ENCODE measurements around the gene NMNAT2. TPM values are rescaled to one million over a fixed set of nuclear protein-coding genes. Genes with fewer than 3 reads are reported as not detected.
A peak's percentile ranks its signal among the peaks of the same experiment; 100 is the strongest.

The NMNAT2 gene
- 1 to 10 TPM in 3 of 4 donors, under 1 TPM in 1; 0.93 to 2.2 (median 1.9) TPM for total RNA-seq

DNA sequence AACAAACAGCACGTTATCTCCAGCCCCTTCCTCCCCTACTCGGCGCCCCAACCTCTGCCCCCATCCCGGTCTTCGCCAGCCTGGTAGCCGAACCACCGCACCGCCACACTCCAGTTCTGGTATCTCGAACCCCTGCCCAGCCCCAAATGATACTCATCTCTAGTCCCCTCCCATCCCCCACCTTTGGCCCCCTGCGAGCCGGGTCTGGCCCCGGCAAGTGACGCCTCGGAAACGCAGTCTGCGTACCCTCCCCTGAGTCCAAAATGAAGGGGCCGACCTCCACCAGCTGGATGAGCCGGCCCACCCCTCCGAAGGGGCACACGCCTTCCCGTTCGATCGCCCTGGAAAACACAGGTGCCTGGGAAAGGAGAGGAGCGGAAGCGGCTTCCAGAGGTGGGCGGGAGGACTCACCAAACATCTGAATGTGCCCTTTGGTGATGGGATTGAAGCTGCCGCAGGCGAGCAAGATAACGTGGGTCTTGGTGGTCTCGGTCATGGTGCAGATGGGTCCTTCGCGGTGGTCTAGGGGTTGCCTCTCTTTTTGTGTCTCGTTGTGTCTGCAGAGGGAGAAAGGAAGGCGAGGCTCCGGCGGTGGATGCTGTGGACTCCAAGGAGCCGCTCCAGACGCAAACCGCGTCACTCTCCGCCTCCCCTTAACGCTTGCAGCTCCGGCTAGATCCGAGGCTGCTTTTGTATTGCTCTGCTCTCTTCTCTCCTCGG lies at the start of gene NMNAT2:
TSS of gene NMNAT2 (minus strand) at position 609 of the 720 bp plus-strand sequence. CDS start at position 496, 113 bp downstream.
- no peaks in the 10 kb centered on the region for H3K9me3 ChIP-seq
- peak within 1 kb of the TSS in 1 of 2 donors; percentile 49 for H3K4me3 ChIP-seq
- peaks cover 66% of the 10 kb centered on the region for H3K27me3 ChIP-seq
- 0 to 4% methylated on average over 8 to 18 of the region's 45 CpGs for WGBS, 2 donors (ENCODE audit: low coverage in 1 of 2)
- no peaks in the 10 kb centered on the region for H3K36me3 ChIP-seq
- no peak within 1 kb of the TSS for H3K27ac ChIP-seq
- TF ChIP-seq POLR2A (IDR thresholded peaks at IDR 0.05) (no peak), POLR2AphosphoS5 (IDR thresholded peaks at IDR 0.05) (no peak), EP300 (IDR thresholded peaks at IDR 0.05) (no peak)
- TF ChIP-seq, protein P1, sequence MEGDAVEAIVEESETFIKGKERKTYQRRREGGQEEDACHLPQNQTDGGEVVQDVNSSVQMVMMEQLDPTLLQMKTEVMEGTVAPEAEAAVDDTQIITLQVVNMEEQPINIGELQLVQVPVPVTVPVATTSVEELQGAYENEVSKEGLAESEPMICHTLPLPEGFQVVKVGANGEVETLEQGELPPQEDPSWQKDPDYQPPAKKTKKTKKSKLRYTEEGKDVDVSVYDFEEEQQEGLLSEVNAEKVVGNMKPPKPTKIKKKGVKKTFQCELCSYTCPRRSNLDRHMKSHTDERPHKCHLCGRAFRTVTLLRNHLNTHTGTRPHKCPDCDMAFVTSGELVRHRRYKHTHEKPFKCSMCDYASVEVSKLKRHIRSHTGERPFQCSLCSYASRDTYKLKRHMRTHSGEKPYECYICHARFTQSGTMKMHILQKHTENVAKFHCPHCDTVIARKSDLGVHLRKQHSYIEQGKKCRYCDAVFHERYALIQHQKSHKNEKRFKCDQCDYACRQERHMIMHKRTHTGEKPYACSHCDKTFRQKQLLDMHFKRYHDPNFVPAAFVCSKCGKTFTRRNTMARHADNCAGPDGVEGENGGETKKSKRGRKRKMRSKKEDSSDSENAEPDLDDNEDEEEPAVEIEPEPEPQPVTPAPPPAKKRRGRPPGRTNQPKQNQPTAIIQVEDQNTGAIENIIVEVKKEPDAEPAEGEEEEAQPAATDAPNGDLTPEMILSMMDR (IDR thresholded peaks at IDR 0.05) = no peak
- H3K4me1 ChIP-seq = peaks cover 0 to 24% (median 18%) of the 10 kb centered on the region in 3 donors
- ATAC-seq = peak; percentile 39

DNA sequence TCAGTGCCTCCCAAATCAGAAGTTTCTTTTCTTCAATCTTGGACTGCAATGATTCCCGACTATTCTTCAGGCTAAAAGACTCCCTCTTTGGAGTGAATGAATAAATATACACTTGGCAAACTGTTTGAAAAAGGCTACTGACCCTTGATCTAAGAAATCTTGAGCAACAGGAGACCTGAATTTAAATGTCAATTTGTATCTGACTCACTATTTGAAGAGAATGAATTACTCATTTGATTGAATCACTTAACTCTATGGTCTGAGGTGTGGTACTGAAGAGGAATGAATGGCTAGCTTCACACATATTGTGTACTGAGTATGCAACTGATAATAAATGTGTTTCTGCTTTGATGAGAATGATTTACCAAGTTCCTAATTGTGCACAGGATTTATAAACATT lies 49.5 kb upstream of the NMNAT2 start:
- ATAC-seq = no peak
- Histone ChIP-seq H3K4me1 (peaks cover 0 to 4% (median 0%) of the 10 kb centered on the region in 3 donors), H3K27me3 (no peaks in the 10 kb centered on the region), H3K27ac (no peak overlapping the region), H3K36me3 (no peaks in the 10 kb centered on the region), H3K9me3 (no peaks in the 10 kb centered on the region), H3K4me3 (no peak overlapping the region)
- 65 to 80% methylated on average over 1 of the region's 1 CpG for WGBS, 2 donors (ENCODE audit: low coverage in 1 of 2)
- TF ChIP-seq EP300 (IDR thresholded peaks at IDR 0.05) = no peak
- TF ChIP-seq, protein P1 (IDR thresholded peaks at IDR 0.05) = no peak
- TF ChIP-seq POLR2AphosphoS5 (IDR thresholded peaks at IDR 0.05) = no peak
- TF ChIP-seq POLR2A (IDR thresholded peaks at IDR 0.05) = no peak

DNA sequence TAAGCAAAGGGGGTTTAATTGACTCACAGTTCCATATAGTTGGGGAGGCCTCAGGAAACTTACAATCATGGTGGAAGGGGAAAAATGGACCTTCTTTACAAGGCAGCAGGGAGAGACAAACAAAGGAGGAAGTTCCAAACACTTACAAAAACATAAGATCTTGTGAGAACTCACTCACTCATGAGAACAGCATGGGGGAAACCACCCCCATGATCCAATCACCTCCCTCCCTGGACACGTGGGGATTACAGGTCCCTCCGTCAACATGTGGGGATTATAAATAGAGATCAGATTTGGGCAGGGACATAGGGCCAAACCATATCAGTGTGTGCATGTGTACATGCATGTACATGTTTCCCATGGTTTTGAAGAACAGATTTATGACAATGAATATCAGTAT lies 48.6 kb upstream of the NMNAT2 start:
- TF ChIP-seq POLR2AphosphoS5 (IDR thresholded peaks at IDR 0.05) (no peak), POLR2A (IDR thresholded peaks at IDR 0.05) (no peak), EP300 (IDR thresholded peaks at IDR 0.05) (no peak)
- TF ChIP-seq, protein P1 (IDR thresholded peaks at IDR 0.05) = no peak
- Histone ChIP-seq H3K4me3 (no peak overlapping the region), H3K36me3 (no peaks in the 10 kb centered on the region), H3K27me3 (no peaks in the 10 kb centered on the region), H3K9me3 (no peaks in the 10 kb centered on the region), H3K27ac (no peak overlapping the region), H3K4me1 (peaks cover 0 to 4% (median 0%) of the 10 kb centered on the region in 3 donors)
- 56 to 57% methylated on average over 2 of the region's 2 CpGs for WGBS, 2 donors (ENCODE audit: low coverage in 1 of 2)
- ATAC-seq = no peak

DNA sequence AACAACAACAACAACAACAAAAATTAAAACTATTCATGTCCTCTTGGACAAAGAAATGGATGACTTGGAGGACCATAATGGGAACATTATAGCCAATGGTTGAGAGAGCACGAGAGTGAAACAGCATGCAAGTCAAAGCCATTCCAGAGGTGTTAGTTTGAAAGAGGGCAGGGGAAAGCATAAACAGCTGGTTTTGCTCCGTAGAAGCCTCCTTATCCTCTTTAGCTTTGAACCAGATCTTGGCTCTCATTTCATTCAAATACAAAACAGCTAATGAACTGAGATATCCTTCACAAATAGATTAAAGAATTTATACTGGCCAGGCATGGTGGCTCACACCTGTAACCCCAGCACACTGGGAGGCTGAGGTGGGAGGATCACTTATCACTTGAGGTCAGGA lies 45.4 kb upstream of the NMNAT2 start:
- no peak for TF ChIP-seq EP300 (IDR thresholded peaks at IDR 0.05)
- TF ChIP-seq POLR2AphosphoS5 (IDR thresholded peaks at IDR 0.05) = no peak
- ATAC-seq = no peak
- Histone ChIP-seq H3K27ac (no peak overlapping the region), H3K4me3 (no peak overlapping the region), H3K27me3 (no peaks in the 10 kb centered on the region), H3K9me3 (no peaks in the 10 kb centered on the region), H3K36me3 (no peaks in the 10 kb centered on the region), H3K4me1 (no peaks in the 10 kb centered on the region)
- 54 to 81% methylated on average over 2 of the region's 2 CpGs for WGBS, 2 donors (ENCODE audit: low coverage in 1 of 2)

DNA sequence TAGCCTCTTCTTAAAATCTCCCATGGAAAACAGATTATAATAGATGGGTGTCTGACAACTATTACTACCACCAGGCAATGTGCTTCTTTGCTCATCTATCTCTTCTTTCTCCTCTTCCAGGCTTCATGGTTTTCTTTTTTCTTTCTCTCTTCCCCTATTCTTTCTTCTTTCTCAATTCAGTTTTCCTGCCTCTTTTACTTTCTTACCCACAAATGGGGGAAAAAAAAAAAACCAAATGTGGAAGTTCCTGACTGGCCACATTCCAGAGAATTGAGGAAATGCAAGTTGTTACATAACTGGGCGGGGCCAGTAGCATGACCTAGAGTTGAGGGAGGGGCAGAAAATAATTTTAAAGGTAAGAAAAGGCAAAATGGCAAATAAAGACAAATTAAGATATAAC lies 43.2 kb upstream of the NMNAT2 start:
- Histone ChIP-seq H3K36me3 (no peaks in the 10 kb centered on the region), H3K27ac (no peak overlapping the region), H3K4me1 (no peaks in the 10 kb centered on the region), H3K27me3 (no peaks in the 10 kb centered on the region), H3K9me3 (no peaks in the 10 kb centered on the region), H3K4me3 (no peak overlapping the region)
- ATAC-seq = no peak
- 33 to 78% methylated on average over 1 of the region's 1 CpG for WGBS, 2 donors (ENCODE audit: low coverage in 1 of 2)
- no peak for TF ChIP-seq POLR2A (IDR thresholded peaks at IDR 0.05)

DNA sequence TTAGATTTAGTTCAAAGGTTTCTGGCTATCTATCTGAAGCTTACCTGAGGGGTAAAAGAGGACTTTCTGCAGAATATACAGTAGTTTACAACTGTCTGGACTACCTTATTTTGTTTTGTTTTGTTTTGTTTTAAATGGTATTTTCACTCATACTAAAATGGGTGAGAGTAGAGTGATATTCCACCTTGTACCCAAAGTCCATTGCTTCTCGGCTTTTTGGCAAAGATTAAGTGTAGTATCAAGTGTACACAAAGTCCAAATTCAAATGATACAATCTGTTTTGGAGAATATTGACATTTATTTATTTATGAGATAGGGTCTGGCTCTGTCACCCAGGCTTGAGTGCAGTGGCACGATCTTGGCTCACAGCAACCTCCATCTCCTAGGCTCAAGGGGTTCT lies 42.4 kb upstream of the NMNAT2 start:
- WGBS, 2 donors (ENCODE audit: low coverage in 1 of 2) = 88 to 92% methylated on average over 2 of the region's 2 CpGs
- Histone ChIP-seq H3K4me1 (no peaks in the 10 kb centered on the region), H3K27me3 (no peaks in the 10 kb centered on the region), H3K9me3 (no peaks in the 10 kb centered on the region), H3K4me3 (no peak overlapping the region), H3K27ac (no peak overlapping the region), H3K36me3 (no peaks in the 10 kb centered on the region)
- ATAC-seq = no peak
- TF ChIP-seq, protein P1 (IDR thresholded peaks at IDR 0.05) = no peak
- TF ChIP-seq POLR2AphosphoS5 (IDR thresholded peaks at IDR 0.05) = no peak
- TF ChIP-seq EP300 (IDR thresholded peaks at IDR 0.05) = no peak
- TF ChIP-seq POLR2A (IDR thresholded peaks at IDR 0.05) = no peak
